ENCODE data around the gene HTR2B.

DNA sequence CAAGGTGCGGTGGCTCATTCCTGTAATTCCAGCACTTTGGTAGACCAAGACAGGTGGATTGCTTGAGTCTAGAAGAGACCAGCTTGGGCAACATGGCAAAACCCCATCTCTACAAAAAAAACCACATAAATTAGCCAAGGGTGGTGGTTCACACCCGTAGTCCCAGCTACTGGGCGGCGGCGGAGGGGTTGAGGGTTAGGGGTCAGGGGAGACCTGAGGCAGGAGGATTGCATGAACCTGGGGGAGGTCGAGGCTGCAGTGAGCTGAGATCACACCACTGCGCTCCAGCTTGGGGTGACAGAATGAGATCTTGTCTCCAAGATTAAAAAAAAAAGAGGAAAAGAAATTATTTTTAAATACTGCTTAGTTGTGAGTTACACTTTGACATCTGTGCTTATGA lies 1.3 kb upstream of the HTR2B start:
- TF ChIP-seq, protein P1, sequence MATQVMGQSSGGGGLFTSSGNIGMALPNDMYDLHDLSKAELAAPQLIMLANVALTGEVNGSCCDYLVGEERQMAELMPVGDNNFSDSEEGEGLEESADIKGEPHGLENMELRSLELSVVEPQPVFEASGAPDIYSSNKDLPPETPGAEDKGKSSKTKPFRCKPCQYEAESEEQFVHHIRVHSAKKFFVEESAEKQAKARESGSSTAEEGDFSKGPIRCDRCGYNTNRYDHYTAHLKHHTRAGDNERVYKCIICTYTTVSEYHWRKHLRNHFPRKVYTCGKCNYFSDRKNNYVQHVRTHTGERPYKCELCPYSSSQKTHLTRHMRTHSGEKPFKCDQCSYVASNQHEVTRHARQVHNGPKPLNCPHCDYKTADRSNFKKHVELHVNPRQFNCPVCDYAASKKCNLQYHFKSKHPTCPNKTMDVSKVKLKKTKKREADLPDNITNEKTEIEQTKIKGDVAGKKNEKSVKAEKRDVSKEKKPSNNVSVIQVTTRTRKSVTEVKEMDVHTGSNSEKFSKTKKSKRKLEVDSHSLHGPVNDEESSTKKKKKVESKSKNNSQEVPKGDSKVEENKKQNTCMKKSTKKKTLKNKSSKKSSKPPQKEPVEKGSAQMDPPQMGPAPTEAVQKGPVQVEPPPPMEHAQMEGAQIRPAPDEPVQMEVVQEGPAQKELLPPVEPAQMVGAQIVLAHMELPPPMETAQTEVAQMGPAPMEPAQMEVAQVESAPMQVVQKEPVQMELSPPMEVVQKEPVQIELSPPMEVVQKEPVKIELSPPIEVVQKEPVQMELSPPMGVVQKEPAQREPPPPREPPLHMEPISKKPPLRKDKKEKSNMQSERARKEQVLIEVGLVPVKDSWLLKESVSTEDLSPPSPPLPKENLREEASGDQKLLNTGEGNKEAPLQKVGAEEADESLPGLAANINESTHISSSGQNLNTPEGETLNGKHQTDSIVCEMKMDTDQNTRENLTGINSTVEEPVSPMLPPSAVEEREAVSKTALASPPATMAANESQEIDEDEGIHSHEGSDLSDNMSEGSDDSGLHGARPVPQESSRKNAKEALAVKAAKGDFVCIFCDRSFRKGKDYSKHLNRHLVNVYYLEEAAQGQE (IDR thresholded peaks at IDR 0.05; ENCODE audit: insufficient read depth in 1 of 2, low read depth in 2 of 2, low read length in 2 of 2): no peak
- no peak for TF ChIP-seq POLR2AphosphoS5 (IDR thresholded peaks at IDR 0.05; ENCODE audit: low read depth, low read length)
- TF ChIP-seq SIN3A (IDR thresholded peaks at IDR 0.05; ENCODE audit: borderline replicate concordance, insufficient read depth, low read length): no peak
- no peak for TF ChIP-seq TAF1 (IDR thresholded peaks at IDR 0.05; ENCODE audit: borderline replicate concordance, insufficient read depth, low read length)
- TF ChIP-seq FOXP2 (optimal IDR thresholded peaks at IDR 0.05; ENCODE audit: borderline replicate concordance, extremely low read depth, extremely low read length, insufficient read depth): no peak

All from PFSK-1 (cell line).